CD14-positive monocyte (primary cell): ENCODE results near the gene HOXD8. TPM values are rescaled to one million over a fixed set of nuclear protein-coding genes. Genes with fewer than 3 reads are reported as not detected.

Experiments used
- DNase-seq, 3 donors: peaks; one replicate each; pipeline ENCODE4 v3.0.0-alpha.2; 2011 to 2022
- H2AFZ ChIP-seq: 2 replicates; pipeline ENCODE4 v1.6.0; 2012; ENCODE audit warnings: mild to moderate bottlenecking, low read depth, low read length, inconsistent platforms; ENCODE audit not compliant: insufficient read depth, poor library complexity, severe bottlenecking
- H3K27ac ChIP-seq, 2 donors: 1 replicate in 1 of 2; 2 replicates in 1 of 2; pipeline ENCODE4 v1.5.1; 2012 to 2013; ENCODE audit warnings: low read length in 2 of 2, control low read depth in 1 of 2, inconsistent platforms in 1 of 2, low read depth in 1 of 2, mild to moderate bottlenecking in 1 of 2
- H3K27me3 ChIP-seq, 2 donors: one replicate each; pipeline versions ENCODE4 v1.6.0 to v1.6.1; 2011 to 2013; ENCODE audit warnings: low read length in 2 of 2; ENCODE audit not compliant: control insufficient read depth in 2 of 2, insufficient read depth in 2 of 2
- H3K36me3 ChIP-seq, 2 donors: replicated peaks in 1 of 2; 1 replicate in 1 of 2; 2 replicates in 1 of 2; pipeline versions ENCODE4 v1.5.1 to v1.6.1; 2012 to 2013; ENCODE audit warnings: low read length in 2 of 2, control low read depth in 1 of 2, inconsistent platforms in 1 of 2, mild to moderate bottlenecking in 1 of 2; ENCODE audit not compliant: insufficient read depth in 2 of 2, control insufficient read depth in 1 of 2
- H3K4me1 ChIP-seq, 2 donors: 1 replicate in 1 of 2; 2 replicates in 1 of 2; pipeline versions ENCODE4 v1.5.1 to v1.6.1; 2012 to 2013; ENCODE audit warnings: low read length in 2 of 2, control low read depth in 1 of 2, inconsistent platforms in 1 of 2, mild to moderate bottlenecking in 1 of 2, moderate library complexity in 1 of 2; ENCODE audit not compliant: insufficient read depth in 2 of 2, control insufficient read depth in 1 of 2
- H3K4me2 ChIP-seq: replicated peaks from 2 replicates; pipeline ENCODE3; 2012; ENCODE audit warnings: low read length, moderate library complexity, mild to moderate bottlenecking; ENCODE audit not compliant: poor library complexity, severe bottlenecking; ENCODE audit errors: extremely low read depth
- H3K4me3 ChIP-seq, 3 experiments: fragments of 200-600 bp in 1 of 3; sonication (generic) in 1 of 3; replicated peaks in 1 of 3; 1 replicate in 2 of 3; 2 replicates in 1 of 3; pipeline ENCODE4 v1.5.1; 2011 to 2013; ENCODE audit warnings: low read length in 3 of 3, mild to moderate bottlenecking in 3 of 3, control low read depth in 2 of 3, low read depth in 2 of 3, inconsistent platforms in 1 of 3, moderate library complexity in 1 of 3
- H3K79me2 ChIP-seq: 2 replicates; pipeline ENCODE4 v1.6.0; 2012; ENCODE audit warnings: mild to moderate bottlenecking, control low read depth, inconsistent platforms, low read length, moderate library complexity; ENCODE audit not compliant: insufficient read depth
- H3K9ac ChIP-seq: 2 replicates; pipeline ENCODE4 v1.6.0; 2017; ENCODE audit warnings: low read length, mild to moderate bottlenecking; ENCODE audit not compliant: insufficient read depth, poor library complexity, severe bottlenecking
- H3K9me3 ChIP-seq, 2 donors: replicated peaks in 1 of 2; 1 replicate in 1 of 2; 2 replicates in 1 of 2; pipeline versions ENCODE4 v1.5.1 to v1.6.1; 2012 to 2013; ENCODE audit warnings: low read length in 2 of 2, control low read depth in 1 of 2; ENCODE audit not compliant: control insufficient read depth in 1 of 2, insufficient read depth in 1 of 2
- H4K20me1 ChIP-seq: 2 replicates; pipeline ENCODE4 v1.6.0; 2012; ENCODE audit warnings: mild to moderate bottlenecking, low read length, control low read depth, moderate library complexity; ENCODE audit not compliant: insufficient read depth
- H3K27ac Mint-ChIP-seq, 7 donors: one replicate each; pipeline ENCODE4 v1.8.0; 2020; ENCODE audit warnings: mild to moderate bottlenecking in 7 of 7, mixed read lengths in 7 of 7, moderate library complexity in 6 of 7, inconsistent platforms in 2 of 7
- H3K27me3 Mint-ChIP-seq, 3 donors: one replicate each; pipeline ENCODE4 v1.8.0; 2021 to 2022; ENCODE audit warnings: low read depth in 3 of 3, mild to moderate bottlenecking in 3 of 3, mixed read lengths in 3 of 3, moderate library complexity in 3 of 3, inconsistent platforms in 1 of 3
- H3K36me3 Mint-ChIP-seq, 2 donors: one replicate each; pipeline ENCODE4 v1.8.0; 2020; ENCODE audit warnings: mixed read lengths in 2 of 2, inconsistent platforms in 1 of 2, mild to moderate bottlenecking in 1 of 2
- H3K4me1 Mint-ChIP-seq: one replicate; pipeline ENCODE4 v1.8.0; 2020; ENCODE audit warnings: mild to moderate bottlenecking, mixed read lengths
- H3K4me3 Mint-ChIP-seq, 2 donors: one replicate each; pipeline ENCODE4 v1.8.0; 2020; ENCODE audit warnings: mild to moderate bottlenecking in 2 of 2, mixed read lengths in 2 of 2, moderate library complexity in 1 of 2
- H3K9me3 Mint-ChIP-seq, 7 donors: one replicate each; pipeline ENCODE4 v1.8.0; 2020 to 2022; ENCODE audit warnings: mixed read lengths in 7 of 7, mild to moderate bottlenecking in 6 of 7, moderate library complexity in 6 of 7, inconsistent platforms in 2 of 7
- WGBS: methylation state at CpG from one replicate; pipeline ENCODE4 v1.1.5; 2013; ENCODE audit warnings: missing lambda C conversion rate; ENCODE audit not compliant: insufficient coverage; 5-methylcytosine and 5-hydroxymethylcytosine counted together
- intact Hi-C, 2 donors: fragments of 100-400 bp; cut with micrococcal nuclease; formaldehyde crosslinking; loops; one replicate each; pipeline versions ENCODE4 v1.15.0 to v1.15.1; 2023
- polyA plus RNA-seq, 3 donors: library from polyadenylated mRNA; depleted of rRNA in 1 of 3; unstranded in 2 of 3; stranded (reverse) in 1 of 3; fragments of 300-500 nt in 2 of 3; fragments of >200 nt in 1 of 3; fragmentation: Illumina TruSeq in 2 of 3; gene quantifications; 1 replicate in 2 of 3; 2 replicates in 1 of 3; pipeline ENCODE4 v1.2.3, GENCODE V29; 2012 to 2021
- TF ChIP-seq, protein P1 (sequence below): fragments of 200-600 bp; IDR thresholded peaks from one replicate; pipeline ENCODE4 v1.8.0; 2022; ENCODE audit warnings: antibody characterized with exemption, mild to moderate bottlenecking

The HOXD8 gene
- polyA plus RNA-seq, 3 donors: not detected

- H3K9me3 Mint-ChIP-seq: peaks cover 0 to 28% (median 9%) of the 10 kb centered on the region in 7 donors
- Histone ChIP-seq H4K20me1 (no peaks in the 10 kb centered on the region), H3K79me2 (no peaks in the 10 kb centered on the region), H3K9me3 (peaks cover 0 to 59% of the 10 kb centered on the region in 2 donors), H3K4me2 (no peak overlapping the region), H3K4me1 (no peaks in the 10 kb centered on the region), H3K27me3 (peaks cover 88 to 96% of the 10 kb centered on the region in 2 donors), H3K4me3 (no peak overlapping the region), H2AFZ (no peak overlapping the region), H3K9ac (no peak overlapping the region), H3K36me3 (no peaks in the 10 kb centered on the region), H3K27ac (no peak overlapping the region)
- H3K27me3 Mint-ChIP-seq: peaks cover 94 to 100% (median 95%) of the 10 kb centered on the region in 3 donors
- intact Hi-C loops: no loop called here
- 15% methylated on average over 14 of the region's 32 CpGs for WGBS
- TF ChIP-seq, protein P1, sequence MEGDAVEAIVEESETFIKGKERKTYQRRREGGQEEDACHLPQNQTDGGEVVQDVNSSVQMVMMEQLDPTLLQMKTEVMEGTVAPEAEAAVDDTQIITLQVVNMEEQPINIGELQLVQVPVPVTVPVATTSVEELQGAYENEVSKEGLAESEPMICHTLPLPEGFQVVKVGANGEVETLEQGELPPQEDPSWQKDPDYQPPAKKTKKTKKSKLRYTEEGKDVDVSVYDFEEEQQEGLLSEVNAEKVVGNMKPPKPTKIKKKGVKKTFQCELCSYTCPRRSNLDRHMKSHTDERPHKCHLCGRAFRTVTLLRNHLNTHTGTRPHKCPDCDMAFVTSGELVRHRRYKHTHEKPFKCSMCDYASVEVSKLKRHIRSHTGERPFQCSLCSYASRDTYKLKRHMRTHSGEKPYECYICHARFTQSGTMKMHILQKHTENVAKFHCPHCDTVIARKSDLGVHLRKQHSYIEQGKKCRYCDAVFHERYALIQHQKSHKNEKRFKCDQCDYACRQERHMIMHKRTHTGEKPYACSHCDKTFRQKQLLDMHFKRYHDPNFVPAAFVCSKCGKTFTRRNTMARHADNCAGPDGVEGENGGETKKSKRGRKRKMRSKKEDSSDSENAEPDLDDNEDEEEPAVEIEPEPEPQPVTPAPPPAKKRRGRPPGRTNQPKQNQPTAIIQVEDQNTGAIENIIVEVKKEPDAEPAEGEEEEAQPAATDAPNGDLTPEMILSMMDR: no peak
- H3K27ac Mint-ChIP-seq: no peak overlapping the region
- H3K4me3 Mint-ChIP-seq: peak overlapping the region in 1 of 2 donors; percentile 74
- H3K36me3 Mint-ChIP-seq: peaks cover 2 to 3% of the 10 kb centered on the region in 2 donors
- no peak for DNase-seq
- peaks cover 2% of the 10 kb centered on the region for H3K4me1 Mint-ChIP-seq
Measured at GRCh38 chr2:176147210-176147799, 17.8 kb downstream of the HOXD8 start.

GRCh38 chr2:176147800-176148496 lies 18.4 kb downstream of the HOXD8 start:
- Histone ChIP-seq H3K27me3 (peaks cover 88 to 96% of the 10 kb centered on the region in 2 donors), H2AFZ (no peak overlapping the region), H3K4me1 (no peaks in the 10 kb centered on the region), H3K9ac (no peak overlapping the region), H3K36me3 (no peaks in the 10 kb centered on the region), H3K4me2 (no peak overlapping the region), H3K27ac (no peak overlapping the region), H4K20me1 (no peaks in the 10 kb centered on the region), H3K9me3 (peaks cover 0 to 64% of the 10 kb centered on the region in 2 donors), H3K79me2 (no peaks in the 10 kb centered on the region), H3K4me3 (no peak overlapping the region)
- Mint-ChIP-seq H3K4me1 (peaks cover 2% of the 10 kb centered on the region), H3K27me3 (peaks cover 93 to 100% (median 98%) of the 10 kb centered on the region in 3 donors), H3K9me3 (peaks cover 0 to 30% (median 14%) of the 10 kb centered on the region in 7 donors), H3K27ac (peak overlapping the region in 1 of 7 donors; percentile 68), H3K36me3 (peaks cover 2 to 3% of the 10 kb centered on the region in 2 donors), H3K4me3 (peak overlapping the region in 1 of 2 donors; percentile 81)
- 9% methylated on average over 26 of the region's 31 CpGs for WGBS
- TF ChIP-seq, protein P1: no peak
- intact Hi-C loops: no loop called here
- DNase-seq: no peak
